A549 (cell line): Measurements from ENCODE around the gene GATB.

Experiments used
- CEBPB ChIP-seq, 2 experiments: fragments of >200 bp in 1 of 2; sonication (Bioruptor Twin) in 1 of 2; formaldehyde crosslinking in 1 of 2; IDR thresholded peaks; 2 replicates each; pipeline ENCODE4 v1.6.1; 2012 to 2016
- RAD21 ChIP-seq, 2 experiments: fragments of >200 bp in 1 of 2; sonication (Bioruptor Twin) in 1 of 2; formaldehyde crosslinking in 1 of 2; IDR thresholded peaks in 1 of 2; conservative IDR thresholded peaks in 1 of 2; 2 replicates in 1 of 2; 3 replicates in 1 of 2; pipeline ENCODE4 v1.6.1; 2012 to 2018; ENCODE audit warnings: inconsistent platforms in 1 of 2
- TF ChIP-seq, protein P1 (sequence below): fragments of >200 bp; sonication (Bioruptor Twin); formaldehyde crosslinking; IDR thresholded peaks from 3 replicates; pipeline ENCODE4 v1.5.1; 2016

DNA sequence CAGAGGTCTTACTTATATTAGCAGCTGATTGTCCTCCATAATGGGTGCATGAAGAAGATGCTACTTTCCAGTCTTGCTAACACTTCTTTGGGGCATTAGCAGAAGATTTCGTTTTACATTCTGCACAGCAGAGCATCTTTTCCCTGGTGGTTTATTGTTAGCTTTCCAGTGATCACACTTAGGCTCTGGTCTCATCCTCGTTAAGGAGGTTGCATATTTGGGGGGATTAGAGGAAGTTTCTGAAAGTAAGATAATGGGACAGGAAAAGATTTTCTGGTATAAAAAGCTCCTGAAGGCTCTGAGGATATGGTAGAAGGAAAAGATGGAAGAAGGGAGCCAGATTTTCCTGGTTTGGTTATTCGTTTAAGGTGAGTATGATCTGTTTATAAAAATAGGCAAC is 134.1 kb downstream of the GATB start:
- TF ChIP-seq RAD21 (conservative IDR thresholded peaks at IDR 0.05 in 1 of 2, IDR thresholded peaks at IDR 0.05 in 1 of 2) (no peak), CEBPB (IDR thresholded peaks at IDR 0.05) (no peak)
- TF ChIP-seq, protein P1, sequence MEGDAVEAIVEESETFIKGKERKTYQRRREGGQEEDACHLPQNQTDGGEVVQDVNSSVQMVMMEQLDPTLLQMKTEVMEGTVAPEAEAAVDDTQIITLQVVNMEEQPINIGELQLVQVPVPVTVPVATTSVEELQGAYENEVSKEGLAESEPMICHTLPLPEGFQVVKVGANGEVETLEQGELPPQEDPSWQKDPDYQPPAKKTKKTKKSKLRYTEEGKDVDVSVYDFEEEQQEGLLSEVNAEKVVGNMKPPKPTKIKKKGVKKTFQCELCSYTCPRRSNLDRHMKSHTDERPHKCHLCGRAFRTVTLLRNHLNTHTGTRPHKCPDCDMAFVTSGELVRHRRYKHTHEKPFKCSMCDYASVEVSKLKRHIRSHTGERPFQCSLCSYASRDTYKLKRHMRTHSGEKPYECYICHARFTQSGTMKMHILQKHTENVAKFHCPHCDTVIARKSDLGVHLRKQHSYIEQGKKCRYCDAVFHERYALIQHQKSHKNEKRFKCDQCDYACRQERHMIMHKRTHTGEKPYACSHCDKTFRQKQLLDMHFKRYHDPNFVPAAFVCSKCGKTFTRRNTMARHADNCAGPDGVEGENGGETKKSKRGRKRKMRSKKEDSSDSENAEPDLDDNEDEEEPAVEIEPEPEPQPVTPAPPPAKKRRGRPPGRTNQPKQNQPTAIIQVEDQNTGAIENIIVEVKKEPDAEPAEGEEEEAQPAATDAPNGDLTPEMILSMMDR, result no peak
